ENCODE measurements around the gene LRRC4C. TPM values are rescaled to one million over a fixed set of nuclear protein-coding genes. Genes with fewer than 3 reads are reported as not detected.

Gene LRRC4C
- polyA plus RNA-seq, 1 of the 3 experiments (the other 2 are of a cell fraction) = 0.16 TPM

DNA sequence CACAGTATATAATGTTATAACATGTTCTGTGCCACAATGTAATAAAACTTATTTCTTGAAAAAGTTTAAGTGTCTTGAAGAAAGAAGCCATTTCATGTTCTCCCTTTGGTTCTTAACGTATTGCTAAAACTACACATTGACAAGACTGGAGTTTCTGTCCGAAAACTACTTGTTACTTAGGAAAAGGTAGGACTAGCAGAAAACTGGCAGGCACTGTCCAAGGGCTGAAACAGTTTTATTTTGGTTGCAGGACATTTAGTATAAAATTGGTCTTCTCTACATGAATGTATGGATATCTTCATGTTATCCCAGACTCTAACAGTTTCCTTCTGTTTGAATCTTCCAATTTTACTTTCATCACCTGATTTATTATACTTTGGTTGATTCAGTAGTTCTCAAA, 1027.1 kb downstream of the LRRC4C start:
- H3K4me3 ChIP-seq (ENCODE audit: low read depth in 2 of 2, low read length in 1 of 2) = no peak overlapping the region
- no peaks in the 10 kb centered on the region for H3K27me3 ChIP-seq (ENCODE audit: insufficient read depth)
- no peak overlapping the region for H3K27ac ChIP-seq (ENCODE audit: low read depth in 2 of 2, low read length in 1 of 2)
- ChIA-PET POLR2A (no interaction called here), CTCF (no interaction called here)
- no peaks in the 10 kb centered on the region for H3K4me1 ChIP-seq (ENCODE audit: control insufficient read depth in 1 of 2, insufficient read depth in 2 of 2, low read depth in 1 of 2, low read length in 1 of 2)
- no peaks in the 10 kb centered on the region for H3K9me3 ChIP-seq
- peaks cover 3% of the 10 kb centered on the region for H3F3A ChIP-seq (replicated peaks; ENCODE audit: insufficient read depth)
- H3K79me2 ChIP-seq (ENCODE audit: insufficient read depth) = no peaks in the 10 kb centered on the region
- H3K4me2 ChIP-seq = no peak overlapping the region
- no peak for DNase-seq
- H3K36me3 ChIP-seq (replicated peaks in 1 of 2; ENCODE audit: control insufficient read depth in 1 of 2, insufficient read depth in 2 of 2, low read length in 1 of 2) = no peaks in the 10 kb centered on the region
- no peak for TF ChIP-seq NFIC (IDR thresholded peaks at IDR 0.05; ENCODE audit: borderline replicate concordance)
- TF ChIP-seq FOSL2 (IDR thresholded peaks at IDR 0.05; ENCODE audit: borderline replicate concordance, low read depth) = no peak
- no peak for TF ChIP-seq POLR2AphosphoS5 (IDR thresholded peaks at IDR 0.05; ENCODE audit: low read depth, low read length)
- no peak for TF ChIP-seq SIN3A (IDR thresholded peaks at IDR 0.05; ENCODE audit: borderline replicate concordance, low read depth, low read length)
- no peak for TF ChIP-seq NRF1 (IDR thresholded peaks at IDR 0.05; ENCODE audit: low read depth, low read length)
- TF ChIP-seq, protein P1, sequence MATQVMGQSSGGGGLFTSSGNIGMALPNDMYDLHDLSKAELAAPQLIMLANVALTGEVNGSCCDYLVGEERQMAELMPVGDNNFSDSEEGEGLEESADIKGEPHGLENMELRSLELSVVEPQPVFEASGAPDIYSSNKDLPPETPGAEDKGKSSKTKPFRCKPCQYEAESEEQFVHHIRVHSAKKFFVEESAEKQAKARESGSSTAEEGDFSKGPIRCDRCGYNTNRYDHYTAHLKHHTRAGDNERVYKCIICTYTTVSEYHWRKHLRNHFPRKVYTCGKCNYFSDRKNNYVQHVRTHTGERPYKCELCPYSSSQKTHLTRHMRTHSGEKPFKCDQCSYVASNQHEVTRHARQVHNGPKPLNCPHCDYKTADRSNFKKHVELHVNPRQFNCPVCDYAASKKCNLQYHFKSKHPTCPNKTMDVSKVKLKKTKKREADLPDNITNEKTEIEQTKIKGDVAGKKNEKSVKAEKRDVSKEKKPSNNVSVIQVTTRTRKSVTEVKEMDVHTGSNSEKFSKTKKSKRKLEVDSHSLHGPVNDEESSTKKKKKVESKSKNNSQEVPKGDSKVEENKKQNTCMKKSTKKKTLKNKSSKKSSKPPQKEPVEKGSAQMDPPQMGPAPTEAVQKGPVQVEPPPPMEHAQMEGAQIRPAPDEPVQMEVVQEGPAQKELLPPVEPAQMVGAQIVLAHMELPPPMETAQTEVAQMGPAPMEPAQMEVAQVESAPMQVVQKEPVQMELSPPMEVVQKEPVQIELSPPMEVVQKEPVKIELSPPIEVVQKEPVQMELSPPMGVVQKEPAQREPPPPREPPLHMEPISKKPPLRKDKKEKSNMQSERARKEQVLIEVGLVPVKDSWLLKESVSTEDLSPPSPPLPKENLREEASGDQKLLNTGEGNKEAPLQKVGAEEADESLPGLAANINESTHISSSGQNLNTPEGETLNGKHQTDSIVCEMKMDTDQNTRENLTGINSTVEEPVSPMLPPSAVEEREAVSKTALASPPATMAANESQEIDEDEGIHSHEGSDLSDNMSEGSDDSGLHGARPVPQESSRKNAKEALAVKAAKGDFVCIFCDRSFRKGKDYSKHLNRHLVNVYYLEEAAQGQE (IDR thresholded peaks at IDR 0.05; ENCODE audit: low read depth, low read length) = peak; percentile 81
- H3K9ac ChIP-seq = no peak overlapping the region
- H4K20me1 ChIP-seq (ENCODE audit: insufficient read depth) = no peaks in the 10 kb centered on the region
- H3K9me2 ChIP-seq = no peaks in the 10 kb centered on the region
- WGBS (ENCODE audit: low lambda C conversion rate) = 3% methylated on average over 2 of the region's 2 CpGs
- H2AFZ ChIP-seq (ENCODE audit: low read depth) = no peak overlapping the region

DNA sequence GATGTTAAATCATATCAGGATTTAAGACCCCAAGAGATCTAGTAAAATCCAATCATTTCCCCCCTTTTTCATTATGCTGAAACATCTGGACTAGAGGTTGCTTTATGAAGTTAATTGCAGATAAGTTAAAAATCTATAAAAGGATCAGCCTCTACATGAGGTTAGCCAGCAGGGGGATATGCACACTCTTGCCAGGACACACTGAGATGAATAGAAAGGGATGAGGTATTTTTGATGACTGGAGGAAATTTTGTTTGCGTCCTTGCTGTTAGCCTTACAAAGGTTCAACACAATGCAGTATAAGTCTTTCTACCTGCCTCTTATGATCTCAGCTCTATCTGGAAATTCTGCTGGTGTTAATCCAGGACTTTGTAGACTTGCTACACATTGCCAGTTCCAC, 1034.3 kb downstream of the LRRC4C start:
- Histone ChIP-seq H2AFZ (ENCODE audit: low read depth) (no peak overlapping the region), H3K79me2 (ENCODE audit: insufficient read depth) (no peaks in the 10 kb centered on the region), H3K4me1 (ENCODE audit: control insufficient read depth in 1 of 2, insufficient read depth in 2 of 2, low read depth in 1 of 2, low read length in 1 of 2) (no peaks in the 10 kb centered on the region), H3K36me3 (replicated peaks in 1 of 2; ENCODE audit: control insufficient read depth in 1 of 2, insufficient read depth in 2 of 2, low read length in 1 of 2) (no peaks in the 10 kb centered on the region), H3K9me2 (no peaks in the 10 kb centered on the region), H3K27ac (ENCODE audit: low read depth in 2 of 2, low read length in 1 of 2) (no peak overlapping the region), H3K9me3 (no peaks in the 10 kb centered on the region), H3K9ac (no peak overlapping the region), H4K20me1 (ENCODE audit: insufficient read depth) (no peaks in the 10 kb centered on the region), H3K4me2 (no peak overlapping the region), H3K27me3 (ENCODE audit: insufficient read depth) (no peaks in the 10 kb centered on the region), H3K4me3 (ENCODE audit: low read depth in 2 of 2, low read length in 1 of 2) (no peak overlapping the region), H3F3A (replicated peaks; ENCODE audit: insufficient read depth) (peaks cover 3% of the 10 kb centered on the region)
- TF ChIP-seq CTCF (IDR thresholded peaks at IDR 0.05) = peak; percentile 43
- TF ChIP-seq FOSL2 (IDR thresholded peaks at IDR 0.05; ENCODE audit: borderline replicate concordance, low read depth) = no peak
- ChIA-PET POLR2A (no interaction called here), CTCF (no interaction called here)
- WGBS (ENCODE audit: low lambda C conversion rate) = 35% methylated on average over 1 of the region's 1 CpG
- DNase-seq = peak; percentile 10

Measured in SK-N-SH (cell line).